Stimulated activated CD4-positive, alpha-beta T cell treated with anti-CD3 and anti-CD28 coated beads, Interleukin-1b, Interleukin-23, amount 100 ng/mL, for 4 hours (primary cell): Measurements from ENCODE around the gene HDGFL2.

Source experiments
- DNase-seq, 2 donors: peaks; one replicate each; pipeline ENCODE4 v3.0.0-alpha.2; 2020; ENCODE audit warnings: low read depth in 2 of 2

The HDGFL2 gene

GRCh38 chr19:4499318-4499717 is 27.2 kb downstream of the HDGFL2 start:
- no peak for DNase-seq

- no peak for DNase-seq
Observed at GRCh38 chr19:4499855-4500254, 27.8 kb downstream of the HDGFL2 start.

- DNase-seq: no peak
Observed at GRCh38 chr19:4500841-4501591, 28.9 kb downstream of the HDGFL2 start.

GRCh38 chr19:4501691-4502090 is 29.6 kb downstream of the HDGFL2 start:
- no peak for DNase-seq

- DNase-seq: no peak
Observed at GRCh38 chr19:4502282-4503131, 30.4 kb downstream of the HDGFL2 start.

- DNase-seq: no peak
Observed at GRCh38 chr19:4503132-4503824, 31.2 kb downstream of the HDGFL2 start.

GRCh38 chr19:4503825-4504170 is 31.7 kb downstream of the HDGFL2 start:
- DNase-seq: no peak

GRCh38 chr19:4504297-4504701 is 32.2 kb downstream of the HDGFL2 start:
- DNase-seq: no peak

- no peak for DNase-seq
Observed at GRCh38 chr19:4504891-4505569, 32.9 kb downstream of the HDGFL2 start.

GRCh38 chr19:4505570-4506448 is 33.7 kb downstream of the HDGFL2 start:
- DNase-seq: no peak

GRCh38 chr19:4506449-4507149 is 34.5 kb downstream of the HDGFL2 start:
- no peak for DNase-seq

- no peak for DNase-seq
Observed at GRCh38 chr19:4507150-4507452, 35.0 kb downstream of the HDGFL2 start.

- DNase-seq: no peak
Observed at GRCh38 chr19:4507804-4508203, 35.7 kb downstream of the HDGFL2 start.

- no peak for DNase-seq
Observed at GRCh38 chr19:4508698-4509097, 36.6 kb downstream of the HDGFL2 start.

GRCh38 chr19:4510435-4511255 is 38.5 kb downstream of the HDGFL2 start:
- DNase-seq: no peak

GRCh38 chr19:4511300-4512054 is 39.4 kb downstream of the HDGFL2 start:
- DNase-seq: no peak

- no peak for DNase-seq
Observed at GRCh38 chr19:4512070-4512469, 40.0 kb downstream of the HDGFL2 start.

GRCh38 chr19:4513248-4513647 is 41.2 kb downstream of the HDGFL2 start:
- DNase-seq: no peak

GRCh38 chr19:4515732-4516131 is 43.6 kb downstream of the HDGFL2 start:
- no peak for DNase-seq
